GM21447 (cell line): ENCODE measurements around the gene MPP3.

Experiments used
- ATAC-seq: cut with Tn5 transposase; IDR thresholded peaks from one replicate; pipeline ENCODE4 v1.9.1; 2021; ENCODE audit not compliant: unreplicated experiment

Gene MPP3

DNA sequence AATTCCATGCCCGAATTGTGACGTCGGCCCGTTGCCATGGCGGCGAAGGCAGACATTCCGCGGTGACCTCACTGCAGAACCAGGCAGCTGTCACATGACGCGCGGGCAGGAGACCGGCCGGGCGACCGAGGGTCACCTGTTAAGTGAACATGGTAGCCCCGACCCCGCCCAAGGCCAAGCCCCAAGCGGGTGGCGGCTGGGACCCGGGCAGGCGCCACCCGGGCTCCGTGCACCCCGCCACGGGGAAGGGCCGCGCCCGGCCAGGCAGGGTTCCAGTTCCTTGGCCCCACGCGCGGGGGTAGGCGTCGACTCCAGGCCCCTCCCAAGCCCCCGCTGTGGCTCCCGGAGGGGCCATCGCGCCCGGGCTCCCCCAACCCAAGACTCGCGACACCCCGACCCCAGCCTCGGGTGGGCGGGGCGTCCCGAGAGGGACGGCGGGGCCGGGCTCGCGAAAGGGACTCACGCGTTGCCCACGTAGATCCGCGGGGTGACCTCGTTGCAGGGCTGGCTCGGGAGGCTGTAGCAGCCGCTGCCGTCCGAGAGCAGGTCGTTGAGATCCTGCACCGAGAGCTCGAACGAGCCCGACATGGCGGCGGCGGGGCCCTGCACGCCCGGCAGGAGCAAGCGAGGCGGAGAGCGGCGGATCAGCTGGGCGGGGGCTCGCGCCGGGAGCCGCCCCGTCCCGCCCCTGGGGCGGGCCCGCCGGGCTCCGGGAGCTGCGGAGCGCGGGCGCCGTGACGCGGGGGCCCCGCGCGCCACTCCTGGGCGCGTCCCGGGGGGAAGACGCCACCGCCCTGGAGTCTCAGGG lies 54.4 kb downstream of the MPP3 start, which contains the start of gene DUSP3:
Gene DUSP3 (minus strand): TSS at position 641 of the 808 bp plus-strand sequence. CDS start 53 bp downstream, at position 588.
- peak; percentile 72 for ATAC-seq

GRCh38 chr17:43774304-43775250 lies 58.4 kb downstream of the MPP3 start:
- ATAC-seq: no peak

- no peak for ATAC-seq
These were observed 59.9 kb downstream of the MPP3 start for GRCh38 chr17:43772877-43773648.

DNA sequence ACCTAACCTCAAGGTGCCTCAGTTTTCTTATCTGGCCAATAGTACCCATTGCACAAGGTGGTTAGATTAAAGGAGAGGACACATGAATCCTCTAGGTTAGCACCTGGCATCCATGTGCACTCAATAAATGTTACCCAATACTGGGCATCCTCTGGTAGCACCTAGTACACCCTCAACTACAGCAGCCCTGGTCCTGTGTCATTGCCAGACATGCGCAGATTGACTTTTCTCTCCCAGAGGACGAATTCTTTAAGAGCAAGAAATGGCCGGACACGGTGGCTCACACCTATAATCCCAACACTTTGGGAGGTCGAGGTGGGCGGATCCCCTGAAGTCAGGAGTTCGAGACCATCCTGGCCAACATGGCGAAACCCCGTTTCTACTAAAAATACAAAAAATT lies 61.5 kb downstream of the MPP3 start:
- ATAC-seq: no peak

DNA sequence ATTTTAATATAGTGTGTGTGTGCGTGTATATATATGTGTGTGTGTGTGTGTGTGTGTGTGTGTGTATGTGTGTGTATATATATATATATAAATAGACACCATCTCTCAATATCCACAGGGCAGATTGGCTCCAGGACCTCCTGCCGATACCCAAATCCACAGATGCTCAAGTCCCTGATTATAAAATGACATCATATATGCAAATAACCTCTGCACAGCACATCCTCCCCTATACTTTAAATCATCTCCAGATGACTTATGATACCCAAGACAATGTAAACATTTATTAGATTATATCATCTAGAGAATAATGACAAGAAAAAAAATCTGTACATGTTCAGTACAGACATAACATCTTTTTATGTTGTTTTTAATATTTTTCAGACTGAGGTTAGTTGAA lies 62.0 kb downstream of the MPP3 start:
- no peak for ATAC-seq

DNA sequence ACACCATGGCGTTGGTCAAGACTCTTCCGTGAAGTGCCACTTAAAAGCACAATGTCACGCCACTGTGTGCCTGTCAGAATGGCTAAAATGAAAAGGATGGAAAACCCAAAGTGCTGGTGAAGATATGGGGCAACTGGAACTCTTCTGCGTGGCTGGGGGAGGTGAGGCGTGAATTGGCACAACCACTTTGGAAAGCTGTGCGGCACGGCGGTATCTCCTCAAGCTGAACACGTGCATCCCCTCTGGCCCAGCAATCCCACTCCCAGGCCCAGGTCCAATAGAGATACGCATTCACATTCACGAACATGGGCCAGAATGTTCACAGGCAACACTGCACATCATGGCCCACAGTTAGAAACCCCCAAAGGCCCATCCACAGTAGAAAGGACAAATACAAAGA lies 63.1 kb downstream of the MPP3 start:
- ATAC-seq: no peak

DNA sequence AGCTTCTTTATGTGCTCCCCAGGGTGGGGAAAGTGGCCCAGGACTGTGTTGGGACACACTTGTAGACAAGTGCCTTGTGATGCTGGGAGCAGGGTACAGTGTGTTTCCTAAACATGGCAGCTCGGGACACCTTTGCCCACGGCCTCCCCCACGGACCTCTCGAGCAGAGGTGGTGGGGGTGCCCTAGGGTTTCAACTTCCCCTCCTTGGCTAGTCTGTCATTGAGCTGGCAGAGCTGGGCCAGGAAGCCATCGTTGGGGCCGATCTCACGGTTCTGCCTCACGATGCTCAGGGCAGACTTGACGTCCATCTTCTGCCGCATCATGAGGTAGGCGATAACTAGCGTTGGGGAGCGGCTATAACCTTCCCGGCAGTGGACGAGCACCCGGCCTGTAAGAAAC lies 63.5 kb downstream of the MPP3 start:
- no peak for ATAC-seq

DNA sequence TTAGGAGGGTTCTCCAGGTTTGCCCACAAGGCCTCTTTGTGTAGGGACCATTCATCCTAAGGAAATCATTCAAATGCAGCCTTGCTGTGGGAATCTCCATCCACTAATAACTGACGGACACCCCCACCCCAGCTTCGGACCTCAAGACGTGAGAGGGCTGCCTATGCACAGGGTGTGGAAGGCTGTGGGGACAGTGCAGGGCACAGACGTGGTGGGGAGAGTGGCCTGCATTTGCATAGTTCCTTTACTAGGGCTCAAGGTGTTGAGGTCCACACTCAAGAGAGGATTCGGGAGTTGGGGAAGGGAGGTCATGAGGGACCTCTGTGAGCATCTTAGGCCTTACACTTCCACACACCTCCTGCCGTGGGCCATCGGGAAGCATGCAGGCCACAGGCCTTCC lies 64.0 kb downstream of the MPP3 start:
- no peak for ATAC-seq

GRCh38 chr17:43768382-43768781 lies 64.6 kb downstream of the MPP3 start:
- no peak for ATAC-seq

DNA sequence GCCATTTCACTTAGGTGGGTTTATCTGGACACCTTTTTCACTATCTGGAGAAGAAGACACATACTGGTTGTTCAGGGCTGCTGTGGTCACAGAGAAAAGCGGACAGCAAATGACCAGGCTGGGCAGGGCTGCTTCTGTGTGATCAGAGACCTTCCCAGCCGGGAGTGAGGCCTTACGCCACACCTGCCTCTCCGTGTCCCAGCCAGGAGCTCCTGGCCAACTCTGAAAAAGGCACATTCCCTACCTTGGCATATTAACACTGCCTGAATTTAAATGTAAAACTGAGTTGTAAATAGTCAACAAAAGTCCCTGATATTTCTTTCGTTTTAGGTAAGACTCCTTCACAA lies 65.3 kb downstream of the MPP3 start:
- ATAC-seq: no peak

- ATAC-seq: no peak
These were observed 65.8 kb downstream of the MPP3 start for GRCh38 chr17:43767053-43767712.

- ATAC-seq: no peak
These were observed 66.4 kb downstream of the MPP3 start for GRCh38 chr17:43766413-43767052.

DNA sequence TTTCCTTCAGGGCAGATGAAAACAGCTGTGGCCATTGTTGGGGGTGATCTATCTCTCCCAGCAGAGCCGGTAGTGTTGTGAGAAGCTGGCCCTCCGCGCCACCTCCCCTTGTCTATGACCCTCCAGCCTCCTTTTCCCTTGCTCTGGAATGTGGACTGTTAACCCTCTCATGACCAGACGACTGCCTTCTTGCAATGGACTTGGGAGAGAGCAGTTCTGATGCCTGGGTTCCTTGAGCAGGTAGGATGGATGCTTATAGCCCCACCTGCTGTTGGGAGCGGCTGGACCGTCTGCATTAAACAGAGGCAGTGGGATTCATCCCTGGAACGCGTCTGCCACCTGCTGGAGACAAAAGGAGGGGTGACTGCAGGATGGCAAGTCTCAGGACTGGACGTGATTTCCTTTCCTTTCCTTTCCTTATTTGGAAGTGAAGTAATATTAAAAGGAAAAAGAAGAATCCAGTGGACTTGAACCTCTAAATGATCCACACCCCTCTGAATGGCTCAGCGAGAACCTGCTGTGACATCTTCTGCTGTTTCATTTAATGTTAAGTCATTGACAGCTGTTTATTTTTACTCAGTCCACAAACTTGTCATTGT lies 72.6 kb downstream of the MPP3 start:
- ATAC-seq: no peak

DNA sequence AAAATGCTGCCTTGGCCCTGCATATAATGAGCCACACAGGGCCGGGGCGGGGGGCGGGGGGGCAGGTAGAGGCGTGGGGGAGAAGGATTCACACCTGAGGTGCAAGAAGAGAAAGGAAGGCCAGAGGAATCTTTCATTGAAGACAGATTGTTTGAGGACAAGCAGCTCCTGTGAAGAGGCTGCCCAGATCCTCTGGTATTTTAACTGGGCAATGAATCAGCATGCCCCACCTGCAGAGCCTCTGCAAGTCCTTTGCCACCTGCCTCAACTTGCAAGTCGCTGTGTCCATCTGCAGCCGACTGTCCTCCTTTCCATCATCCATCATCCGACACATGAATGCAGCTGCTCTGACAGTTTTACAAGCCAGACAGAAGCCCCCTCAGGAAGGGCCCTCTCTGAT lies 73.1 kb downstream of the MPP3 start:
- no peak for ATAC-seq

DNA sequence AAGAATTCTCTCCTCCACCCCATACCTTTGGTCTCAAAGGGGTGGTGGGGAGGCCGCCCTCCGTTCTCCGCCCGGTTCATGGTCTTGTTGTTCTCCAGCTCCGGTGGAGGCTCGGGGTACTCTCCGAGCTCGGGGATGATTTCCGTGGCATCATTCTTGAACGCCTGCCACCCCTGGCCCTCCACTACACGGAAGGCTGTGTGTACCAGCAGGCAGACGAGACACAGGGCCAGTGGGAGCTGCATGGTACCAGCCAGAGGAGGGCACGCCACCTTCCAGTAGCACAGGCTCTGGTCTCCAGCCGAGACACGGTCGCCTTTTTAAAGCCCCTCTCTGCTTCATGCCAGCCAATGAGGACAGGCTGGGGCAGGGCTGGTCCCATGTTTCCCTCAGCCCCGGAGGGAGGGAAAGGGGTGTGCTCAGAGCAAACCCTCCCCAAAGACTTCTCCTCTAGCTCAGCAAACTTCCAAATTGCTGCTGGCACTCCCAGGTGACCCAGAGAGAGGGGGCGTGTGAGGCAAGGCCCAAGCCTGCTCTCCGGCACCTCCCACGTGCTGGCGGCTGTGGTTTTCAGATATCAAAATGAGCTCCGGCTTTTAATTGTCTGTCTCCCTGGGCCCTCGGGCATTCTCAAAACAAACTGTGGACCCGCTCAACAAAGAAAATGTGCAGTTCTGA lies 74.3 kb downstream of the MPP3 start, which contains the start of gene SOST:
Gene SOST (minus strand): TSS at position 295 of the 678 bp plus-strand sequence. CDS start 50 bp downstream, at position 245.
- ATAC-seq: no peak

- ATAC-seq: no peak
These were observed 74.9 kb downstream of the MPP3 start for GRCh38 chr17:43758086-43758485.

DNA sequence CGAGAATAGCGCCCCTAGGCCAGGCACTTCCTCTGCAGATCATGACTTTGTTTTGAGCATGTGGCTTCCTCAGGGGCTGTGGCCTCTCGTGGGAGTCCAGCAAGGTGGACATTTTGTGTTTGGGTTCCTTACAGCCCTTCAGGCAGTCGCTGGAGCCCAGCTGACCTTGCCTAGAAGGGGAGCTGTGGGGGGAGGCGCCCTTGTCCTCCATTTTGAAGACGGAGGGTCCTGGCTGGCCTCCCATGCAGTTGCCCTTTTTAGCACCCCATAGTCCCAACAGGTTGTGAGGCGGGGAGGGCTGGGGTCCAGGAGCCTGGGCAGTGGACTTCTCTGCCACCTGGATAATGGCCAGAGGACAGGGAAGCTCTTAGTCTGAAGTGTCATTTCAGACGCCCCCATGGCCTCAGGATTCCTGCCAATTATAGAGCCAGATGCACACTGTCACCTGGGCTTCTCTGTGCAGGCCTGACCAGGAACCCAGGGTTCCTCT lies 75.7 kb downstream of the MPP3 start:
- ATAC-seq: no peak

- ATAC-seq: no peak
These were observed 76.7 kb downstream of the MPP3 start for GRCh38 chr17:43756201-43756600.

DNA sequence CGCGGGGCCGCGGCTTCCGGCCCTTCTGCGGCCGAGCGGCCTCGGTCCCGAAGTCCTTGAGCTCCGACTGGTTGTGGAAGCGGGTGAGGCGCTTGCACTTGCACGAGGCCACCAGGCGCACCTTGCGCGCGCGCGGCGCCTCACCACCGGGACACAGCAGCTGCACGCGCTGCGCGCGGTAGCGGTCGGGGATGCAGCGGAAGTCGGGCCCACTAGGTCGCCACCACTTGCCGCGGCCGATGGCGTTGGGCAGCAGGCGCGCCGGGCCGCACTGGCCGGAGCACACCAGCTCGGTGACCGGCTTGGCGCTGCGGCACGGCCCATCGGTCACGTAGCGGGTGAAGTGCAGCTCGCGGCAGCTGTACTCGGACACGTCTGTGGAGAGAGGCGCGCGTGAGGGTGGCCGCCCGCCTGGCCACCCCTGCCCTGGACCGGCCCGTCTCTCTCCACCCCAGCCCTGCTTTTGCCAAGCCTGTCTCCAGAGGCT lies 77.5 kb downstream of the MPP3 start:
- no peak for ATAC-seq
